CD4-positive, alpha-beta T cell treated with Interleukin-12 subunit alpha and Interleukin-12 subunit beta, for 1 hour (primary cell): ENCODE measurements around the gene ID2.

Source experiments
- DNase-seq: peaks from one replicate; pipeline ENCODE4 v3.0.0-alpha.2; 2020

ID2 gene

DNA sequence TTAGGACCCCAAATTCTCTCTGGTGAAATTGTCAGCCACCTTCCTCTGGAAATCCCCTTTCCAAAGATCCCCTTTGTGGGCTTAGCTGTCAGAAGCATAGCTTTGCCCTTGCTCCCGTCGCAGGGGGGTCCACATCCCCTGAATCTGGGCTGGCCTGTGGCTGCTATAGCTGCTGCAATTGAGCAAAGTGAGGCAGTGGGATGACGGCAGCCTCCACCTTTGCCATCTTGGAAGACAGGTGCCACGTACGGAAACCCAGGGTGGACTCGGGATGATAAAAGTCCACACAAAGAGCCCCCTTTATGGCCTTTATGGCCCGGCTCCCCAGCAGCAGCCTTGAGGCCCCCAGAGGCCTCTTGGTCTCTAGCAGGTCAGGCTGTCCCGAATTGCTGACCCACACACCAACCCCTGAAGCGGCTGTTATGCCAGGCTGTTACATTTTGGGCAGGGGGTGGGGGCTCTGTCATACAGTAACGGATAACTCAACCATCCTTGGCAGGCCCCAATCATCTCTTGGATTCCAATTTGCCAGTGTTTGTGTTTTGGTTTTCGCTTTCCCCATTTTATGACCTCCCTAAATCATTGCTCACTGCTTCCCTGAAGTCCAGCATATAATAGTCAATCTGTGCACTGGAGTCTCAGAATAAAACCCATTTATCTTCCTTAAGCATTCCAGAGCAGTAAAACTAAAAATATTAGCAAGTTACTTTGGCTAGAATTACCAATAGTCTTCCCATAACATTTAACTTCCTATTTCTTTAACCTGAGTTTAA lies 33.2 kb upstream of the ID2 start:
- DNase-seq: no peak

GRCh38 chr2:8649718-8650117 lies 32.1 kb upstream of the ID2 start:
- no peak for DNase-seq

DNA sequence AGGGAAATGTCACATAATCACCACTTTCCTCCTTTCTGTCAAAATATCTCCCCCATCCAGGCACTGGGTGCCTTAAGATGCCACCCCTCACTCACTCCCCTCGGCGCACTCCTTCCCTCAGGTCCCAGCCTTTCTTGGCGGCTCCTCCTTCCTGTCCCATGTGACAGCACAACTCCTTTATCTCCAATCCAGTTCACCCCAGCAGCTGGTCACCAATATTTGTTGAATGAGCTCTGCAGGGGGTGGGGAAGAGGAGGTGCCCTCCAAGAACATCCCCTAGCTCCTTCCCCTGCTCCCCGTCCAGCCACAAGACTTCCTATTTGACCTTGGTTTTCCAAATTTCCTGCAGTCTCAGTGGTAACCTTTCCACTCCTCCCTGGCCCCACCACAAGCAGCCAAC lies 31.6 kb upstream of the ID2 start:
- DNase-seq: no peak

- DNase-seq: no peak
These were observed 29.0 kb upstream of the ID2 start for GRCh38 chr2:8652774-8653426.

GRCh38 chr2:8653485-8653884 lies 28.4 kb upstream of the ID2 start:
- no peak for DNase-seq

DNA sequence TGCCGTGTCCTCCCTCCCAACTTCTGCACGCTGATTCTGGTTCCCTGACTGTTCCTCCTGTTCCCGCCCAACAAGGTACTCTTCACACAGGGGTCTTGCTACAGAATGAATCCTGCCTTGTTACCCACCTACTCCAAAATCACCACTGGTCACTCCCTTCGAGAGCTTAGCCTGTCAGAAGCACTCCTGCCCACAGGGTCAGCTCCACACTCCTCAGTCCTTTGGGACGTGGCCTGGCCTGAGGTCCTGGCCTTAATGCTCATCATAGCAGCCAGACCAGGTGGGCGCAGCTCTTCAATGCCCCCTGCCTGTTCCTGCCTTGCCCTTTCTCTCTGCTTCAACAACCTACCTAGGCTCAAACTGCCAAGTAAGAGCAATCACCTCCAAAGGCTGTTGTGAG lies 27.8 kb upstream of the ID2 start:
- DNase-seq: no peak

GRCh38 chr2:8654483-8654882 lies 27.4 kb upstream of the ID2 start:
- DNase-seq: no peak

DNA sequence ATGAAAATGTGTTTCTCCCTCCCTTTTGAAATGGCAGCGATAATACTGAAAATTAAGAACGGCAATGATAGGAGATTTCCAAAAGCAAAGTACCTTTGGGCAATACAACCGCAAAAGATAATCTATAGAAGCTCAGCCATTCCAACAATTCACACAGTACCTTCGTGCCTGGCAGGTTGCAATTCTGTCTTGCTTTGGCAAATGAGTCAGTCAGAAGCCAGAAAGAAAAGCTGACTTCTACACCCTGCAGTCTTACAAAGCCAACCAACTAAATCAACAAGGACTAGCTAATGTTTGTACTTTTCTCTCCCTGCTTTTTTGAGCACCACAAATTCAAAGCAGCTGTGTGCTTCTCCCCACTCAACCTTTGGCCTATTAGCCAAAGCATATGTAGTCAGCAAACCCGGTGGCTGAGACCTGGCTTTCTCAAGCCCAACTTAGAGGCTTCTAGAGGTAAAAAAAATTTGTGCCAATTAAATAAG lies 25.7 kb upstream of the ID2 start:
- DNase-seq: no peak

DNA sequence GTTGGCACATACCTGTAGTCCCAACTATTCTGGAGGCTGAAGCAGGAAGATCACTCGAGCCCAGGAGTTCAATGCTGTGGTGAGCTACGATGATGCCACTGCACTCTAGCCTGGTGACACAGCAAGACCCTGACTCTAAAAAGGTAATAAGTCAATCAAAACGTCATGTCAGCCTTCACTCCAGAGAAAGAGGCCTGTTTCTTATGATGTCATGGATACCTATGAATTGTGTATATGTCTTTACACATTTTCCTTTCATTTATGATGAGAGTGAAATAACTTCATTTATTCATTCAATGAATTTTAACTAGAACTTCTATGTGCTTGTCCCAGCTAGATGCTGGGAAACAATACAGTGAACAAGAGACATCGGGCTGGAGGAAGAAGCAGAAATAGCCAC lies 25.0 kb upstream of the ID2 start:
- DNase-seq: no peak

DNA sequence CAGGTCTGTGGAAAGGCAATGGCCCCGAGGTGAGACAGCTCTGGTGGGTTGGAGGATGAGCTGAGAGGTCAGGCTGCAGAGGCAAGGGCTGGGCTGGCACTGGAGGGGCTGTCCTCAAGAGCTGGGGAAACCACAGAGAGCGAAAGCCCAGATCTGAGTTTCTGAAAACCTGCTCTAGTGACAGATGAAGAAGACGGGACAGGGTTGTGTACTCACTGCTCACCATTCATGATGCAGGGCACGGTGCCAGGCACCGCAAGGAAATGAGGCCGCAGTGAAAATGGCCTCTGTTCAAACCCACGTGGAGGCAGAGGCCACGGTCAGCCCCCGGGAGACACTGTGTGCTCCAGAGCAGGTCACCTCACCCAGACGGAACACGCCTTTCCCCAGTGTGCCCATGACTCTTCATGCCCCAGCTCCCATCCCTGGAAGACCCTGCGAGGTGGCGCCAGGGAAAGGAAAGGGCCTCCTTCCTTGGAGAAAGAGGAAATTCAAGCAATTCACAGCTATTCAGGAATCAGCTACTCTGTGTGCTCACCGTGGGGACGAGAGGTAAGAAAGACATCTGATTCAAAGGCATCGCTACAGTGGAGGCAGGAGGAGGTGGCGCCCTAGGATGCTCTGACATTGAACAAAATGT lies 24.3 kb upstream of the ID2 start:
- no peak for DNase-seq

GRCh38 chr2:8658064-8658862 lies 23.6 kb upstream of the ID2 start:
- no peak for DNase-seq

DNA sequence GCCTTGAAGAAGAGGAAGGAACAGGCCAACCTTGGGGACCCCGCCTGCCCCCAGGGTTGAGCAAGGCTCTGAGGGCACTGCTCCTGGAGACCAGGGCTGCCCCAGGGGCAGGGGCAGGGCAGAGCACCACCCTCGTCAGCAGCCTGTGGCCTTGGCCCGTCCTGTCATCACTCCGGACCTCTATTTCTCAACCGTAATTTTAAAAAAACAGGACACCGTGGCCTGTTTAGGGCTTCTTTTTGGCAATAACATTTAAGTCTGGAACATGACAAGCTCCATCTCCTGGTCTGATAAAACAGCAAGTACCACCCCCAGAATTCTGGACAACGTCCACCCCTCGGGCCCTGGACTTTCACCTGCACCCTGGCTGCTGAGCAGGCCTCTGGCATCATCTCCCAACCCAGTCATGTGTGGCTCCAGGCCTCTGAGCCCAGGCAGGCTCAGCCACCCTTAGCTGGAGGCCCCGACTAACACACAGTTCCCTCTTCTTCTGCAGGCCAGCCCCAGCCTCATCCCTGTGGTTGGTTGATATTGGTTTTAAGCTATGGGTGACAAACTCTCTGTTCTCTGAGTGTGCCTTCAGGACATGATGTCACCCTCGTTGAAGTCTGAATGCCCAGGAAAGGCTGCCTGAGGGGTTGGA lies 22.6 kb upstream of the ID2 start:
- DNase-seq: no peak

- no peak for DNase-seq
These were observed 21.9 kb upstream of the ID2 start for GRCh38 chr2:8659735-8660492.

- no peak for DNase-seq
These were observed 20.6 kb upstream of the ID2 start for GRCh38 chr2:8661235-8661634.

- DNase-seq: no peak
These were observed 20.1 kb upstream of the ID2 start for GRCh38 chr2:8661736-8662135.

DNA sequence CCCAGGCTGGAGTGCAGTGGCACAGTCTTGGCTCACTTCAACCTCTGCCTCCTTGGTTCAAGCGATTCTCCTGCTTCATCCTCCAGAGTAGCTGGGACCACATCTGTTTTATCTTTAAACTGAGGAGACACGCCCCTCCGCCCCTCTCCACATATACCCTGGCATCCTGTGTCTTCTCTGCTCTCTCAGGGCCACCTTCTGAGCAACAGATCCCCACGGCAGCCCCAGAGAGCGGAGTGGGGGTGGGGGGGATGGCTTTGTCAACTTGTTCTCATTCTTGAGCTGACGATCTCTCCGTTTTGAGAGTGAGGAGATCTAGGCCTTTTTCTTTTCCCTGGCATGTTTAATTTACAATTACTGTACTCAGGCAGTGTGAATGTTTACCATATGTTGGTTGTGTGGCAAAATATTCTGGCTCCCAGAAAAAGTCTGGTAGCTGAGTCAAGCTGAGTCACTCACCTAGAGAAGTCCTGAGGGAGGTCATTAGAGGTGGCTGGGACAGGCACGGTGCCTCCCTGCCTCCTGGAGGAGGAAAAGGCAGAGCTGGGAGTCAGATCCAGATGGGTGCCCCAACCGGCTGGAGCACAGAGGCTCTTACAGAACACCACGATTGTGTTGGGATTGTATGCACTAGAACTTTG lies 19.5 kb upstream of the ID2 start:
- no peak for DNase-seq

- no peak for DNase-seq
These were observed 17.9 kb upstream of the ID2 start for GRCh38 chr2:8663997-8664396.

GRCh38 chr2:8666581-8666980 lies 15.3 kb upstream of the ID2 start:
- DNase-seq: no peak

DNA sequence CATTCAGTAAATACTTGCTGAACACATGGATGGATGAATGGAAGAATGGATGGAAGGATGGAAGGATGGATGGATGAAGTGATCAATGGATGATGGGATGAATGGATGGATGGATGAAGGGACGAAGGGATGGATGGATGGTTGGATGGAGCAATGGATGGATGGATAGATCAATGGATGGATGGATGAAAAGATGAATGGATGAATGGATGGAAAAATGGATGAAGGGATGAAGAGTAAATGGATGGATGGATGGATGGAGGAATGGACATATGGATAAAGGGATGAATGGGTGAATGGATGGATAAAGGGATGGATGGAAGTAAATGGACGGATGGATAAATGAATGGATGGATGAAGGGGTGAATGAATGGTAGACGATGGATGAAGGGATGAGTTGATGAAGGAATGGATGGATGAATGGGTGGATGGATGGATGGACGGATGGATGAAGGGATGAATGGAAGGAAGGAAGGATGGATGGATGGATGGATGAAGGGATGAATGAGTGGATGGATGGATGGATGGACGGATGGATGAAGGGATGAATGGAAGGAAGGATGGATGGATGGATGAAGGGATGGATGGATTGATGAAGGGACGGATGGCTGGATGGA lies 13.9 kb upstream of the ID2 start:
- DNase-seq: no peak

- DNase-seq: no peak
These were observed 12.6 kb upstream of the ID2 start for GRCh38 chr2:8669157-8669817.
